GM23338 (cell line): ENCODE results near the gene KCNT1. TPM values are rescaled to one million over a fixed set of nuclear protein-coding genes. Genes with fewer than 3 reads are reported as not detected.

ENCODE experiments used
- ATAC-seq: fragments of 200-7000 bp; cut with Tn5 transposase; 3 replicates; pipeline ENCODE4 v1.9.1; 2020
- DNase-seq: peaks from one replicate; pipeline ENCODE4 v3.0.0-alpha.2; 2015; ENCODE audit warnings: low spot score
- H2AFZ ChIP-seq: fragments of 200-600 bp; sonication (generic); 2 replicates; pipeline ENCODE4 v1.8.0; 2016; ENCODE audit warnings: antibody characterized with exemption, mild to moderate bottlenecking, moderate library complexity
- H3F3A ChIP-seq: fragments of 200-600 bp; sonication (generic); replicated peaks from 2 replicates; pipeline ENCODE4 v1.8.0; 2017; ENCODE audit warnings: antibody characterized with exemption, mixed run types, low read depth
- H3K27ac ChIP-seq: fragments of 200-600 bp; sonication (generic); 2 replicates; pipeline ENCODE4 v1.6.1; 2016; ENCODE audit warnings: low read depth
- H3K27me3 ChIP-seq: fragments of 200-600 bp; sonication (generic); 2 replicates; pipeline ENCODE4 v1.8.0; 2016; ENCODE audit warnings: mild to moderate bottlenecking, mixed run types, moderate library complexity; ENCODE audit not compliant: insufficient read depth
- H3K36me3 ChIP-seq: fragments of 200-600 bp; sonication (generic); 2 replicates; pipeline ENCODE4 v1.8.0; 2016; ENCODE audit warnings: mild to moderate bottlenecking; ENCODE audit not compliant: insufficient read depth
- H3K4me1 ChIP-seq: fragments of 200-600 bp; sonication (generic); 2 replicates; pipeline ENCODE4 v1.8.0; 2016; ENCODE audit warnings: mild to moderate bottlenecking, moderate library complexity; ENCODE audit not compliant: insufficient read depth
- H3K4me2 ChIP-seq: fragments of 200-600 bp; sonication (generic); 2 replicates; pipeline ENCODE4 v1.7.1; 2017; ENCODE audit warnings: mixed run types
- H3K4me3 ChIP-seq: fragments of 200-600 bp; sonication (generic); 2 replicates; pipeline ENCODE4 v1.6.1; 2016; ENCODE audit warnings: mixed run types
- H3K79me2 ChIP-seq: fragments of 200-600 bp; sonication (generic); replicated peaks from 2 replicates; pipeline ENCODE4 v1.8.0; 2017; ENCODE audit warnings: mild to moderate bottlenecking; ENCODE audit not compliant: insufficient read depth
- H3K9me2 ChIP-seq: fragments of 200-600 bp; sonication (generic); 2 replicates; pipeline ENCODE4 v1.8.0; 2017; ENCODE audit not compliant: insufficient read depth
- H4K20me1 ChIP-seq: fragments of 200-600 bp; sonication (generic); replicated peaks from 2 replicates; pipeline ENCODE4 v1.8.0; 2017; ENCODE audit warnings: mild to moderate bottlenecking; ENCODE audit not compliant: insufficient read depth
- H3K27ac Mint-ChIP-seq: 2 replicates; pipeline ENCODE4 v1.8.0; 2020; ENCODE audit warnings: inconsistent platforms, mild to moderate bottlenecking, moderate library complexity, mixed read lengths
- H3K27me3 Mint-ChIP-seq: 3 replicates; pipeline ENCODE4 v1.8.0; 2022; ENCODE audit warnings: low read depth, mild to moderate bottlenecking, moderate library complexity, mixed read lengths, inconsistent platforms; ENCODE audit not compliant: insufficient read depth, poor library complexity
- H3K36me3 Mint-ChIP-seq: 3 replicates; pipeline ENCODE4 v1.8.0; 2021; ENCODE audit warnings: low read depth, mild to moderate bottlenecking, inconsistent platforms, moderate library complexity, mixed read lengths
- H3K4me1 Mint-ChIP-seq: 3 replicates; pipeline ENCODE4 v1.8.0; 2020; ENCODE audit warnings: mild to moderate bottlenecking, inconsistent platforms, mixed read lengths
- H3K4me3 Mint-ChIP-seq: 3 replicates; pipeline ENCODE4 v1.8.0; 2021; ENCODE audit warnings: moderate library complexity, mild to moderate bottlenecking, inconsistent platforms, mixed read lengths
- H3K9me3 Mint-ChIP-seq: 3 replicates; pipeline ENCODE4 v1.8.0; 2020; ENCODE audit warnings: moderate library complexity, mild to moderate bottlenecking, inconsistent platforms, mixed read lengths
- CREB1 ChIP-seq: fragments of 250-450 bp; sonication (Bioruptor Pico); IDR thresholded peaks from 2 replicates; pipeline ENCODE4 v1.5.0; 2020; ENCODE audit warnings: low read depth, mild to moderate bottlenecking, moderate library complexity
- EZH2phosphoT487 ChIP-seq: fragments of 200-600 bp; sonication (generic); IDR thresholded peaks from one replicate; pipeline ENCODE4 v1.8.1; 2018; ENCODE audit warnings: antibody characterized with exemption; ENCODE audit not compliant: unreplicated experiment
- JUNB ChIP-seq: IDR thresholded peaks from one replicate; pipeline ENCODE4 v1.6.1; 2016; ENCODE audit warnings: antibody characterized with exemption; ENCODE audit not compliant: unreplicated experiment
- NANOG ChIP-seq: IDR thresholded peaks from 2 replicates; pipeline ENCODE4 v1.6.1; 2016; ENCODE audit warnings: antibody characterized with exemption, borderline replicate concordance
- polyA plus RNA-seq: library from polyadenylated mRNA; unstranded; fragments of >200 nt; fragmentation: Nextera tagmentation; extraction: Ambion mirVana; gene quantifications from 2 replicates; pipeline ENCODE4 v1.2.1, GENCODE V29; 2016
- total RNA-seq: library from RNA; depleted of rRNA; stranded (reverse); fragments of >200 nt; shearing (Covaris generic); gene quantifications from 2 replicates; pipeline ENCODE4 v1.2.3, GENCODE V29; 2014
- TF ChIP-seq, protein P1 (sequence below): fragments of 250-450 bp; sonication (Bioruptor Pico); IDR thresholded peaks from 2 replicates; pipeline ENCODE4 v1.5.0; 2020; ENCODE audit warnings: mild to moderate bottlenecking, moderate library complexity
- TF ChIP-seq, protein P2 (sequence below), 2 experiments: fragments of 200-600 bp in 1 of 2; sonication (generic) in 1 of 2; conservative IDR thresholded peaks; 2 replicates each; pipeline versions ENCODE4 v1.5.1 to v1.6.1; 2016 to 2017; ENCODE audit warnings: antibody characterized with exemption in 2 of 2, low read depth in 2 of 2, mild to moderate bottlenecking in 2 of 2, moderate library complexity in 1 of 2
- TF ChIP-seq, protein P3 (sequence below): IDR thresholded peaks from 2 replicates; pipeline ENCODE4 v1.6.1; 2016; ENCODE audit warnings: antibody characterized with exemption

KCNT1 gene
- total and polyA plus RNA-seq, 2 experiments from 2014 or later = 0.05 to 0.28 TPM

DNA sequence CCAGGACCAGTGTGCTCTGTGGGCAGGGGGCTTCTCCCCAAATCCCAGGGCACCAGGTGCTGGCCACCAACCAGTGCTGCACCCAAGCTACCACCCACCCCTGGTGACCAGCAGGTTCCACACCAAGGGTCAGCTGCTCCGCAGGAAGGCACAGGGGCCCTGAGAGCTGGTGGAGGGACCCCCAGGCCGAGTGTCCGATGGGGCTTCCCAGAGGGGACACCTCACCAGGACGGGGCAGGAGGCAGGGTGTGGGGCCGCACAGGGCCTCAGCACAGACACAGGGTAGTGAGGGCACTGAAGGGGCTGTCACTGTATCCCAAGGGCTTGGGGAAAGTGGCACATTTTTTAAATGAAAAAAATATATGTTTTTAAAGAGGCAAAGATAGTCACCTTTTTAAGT, 20.8 kb upstream of the KCNT1 start:
- H3K27me3 ChIP-seq = no peaks in the 10 kb centered on the region

More for the DNA sequence above, 20.8 kb upstream of the KCNT1 start:
- H3K27ac ChIP-seq = no peak overlapping the region
- H3K4me2 ChIP-seq = no peak overlapping the region
- ATAC-seq (no peak), DNase-seq (no peak)
- H3K79me2 ChIP-seq = no peaks in the 10 kb centered on the region
- H3K4me3 Mint-ChIP-seq = no peak overlapping the region
- peaks cover 3% of the 10 kb centered on the region for H3K27me3 Mint-ChIP-seq
- H3K9me2 ChIP-seq = no peaks in the 10 kb centered on the region
- TF ChIP-seq NANOG (no peak), CREB1 (CRISPR knock-in tag) (no peak), EZH2phosphoT487 (no peak), JUNB (no peak)
- TF ChIP-seq, protein P1, sequence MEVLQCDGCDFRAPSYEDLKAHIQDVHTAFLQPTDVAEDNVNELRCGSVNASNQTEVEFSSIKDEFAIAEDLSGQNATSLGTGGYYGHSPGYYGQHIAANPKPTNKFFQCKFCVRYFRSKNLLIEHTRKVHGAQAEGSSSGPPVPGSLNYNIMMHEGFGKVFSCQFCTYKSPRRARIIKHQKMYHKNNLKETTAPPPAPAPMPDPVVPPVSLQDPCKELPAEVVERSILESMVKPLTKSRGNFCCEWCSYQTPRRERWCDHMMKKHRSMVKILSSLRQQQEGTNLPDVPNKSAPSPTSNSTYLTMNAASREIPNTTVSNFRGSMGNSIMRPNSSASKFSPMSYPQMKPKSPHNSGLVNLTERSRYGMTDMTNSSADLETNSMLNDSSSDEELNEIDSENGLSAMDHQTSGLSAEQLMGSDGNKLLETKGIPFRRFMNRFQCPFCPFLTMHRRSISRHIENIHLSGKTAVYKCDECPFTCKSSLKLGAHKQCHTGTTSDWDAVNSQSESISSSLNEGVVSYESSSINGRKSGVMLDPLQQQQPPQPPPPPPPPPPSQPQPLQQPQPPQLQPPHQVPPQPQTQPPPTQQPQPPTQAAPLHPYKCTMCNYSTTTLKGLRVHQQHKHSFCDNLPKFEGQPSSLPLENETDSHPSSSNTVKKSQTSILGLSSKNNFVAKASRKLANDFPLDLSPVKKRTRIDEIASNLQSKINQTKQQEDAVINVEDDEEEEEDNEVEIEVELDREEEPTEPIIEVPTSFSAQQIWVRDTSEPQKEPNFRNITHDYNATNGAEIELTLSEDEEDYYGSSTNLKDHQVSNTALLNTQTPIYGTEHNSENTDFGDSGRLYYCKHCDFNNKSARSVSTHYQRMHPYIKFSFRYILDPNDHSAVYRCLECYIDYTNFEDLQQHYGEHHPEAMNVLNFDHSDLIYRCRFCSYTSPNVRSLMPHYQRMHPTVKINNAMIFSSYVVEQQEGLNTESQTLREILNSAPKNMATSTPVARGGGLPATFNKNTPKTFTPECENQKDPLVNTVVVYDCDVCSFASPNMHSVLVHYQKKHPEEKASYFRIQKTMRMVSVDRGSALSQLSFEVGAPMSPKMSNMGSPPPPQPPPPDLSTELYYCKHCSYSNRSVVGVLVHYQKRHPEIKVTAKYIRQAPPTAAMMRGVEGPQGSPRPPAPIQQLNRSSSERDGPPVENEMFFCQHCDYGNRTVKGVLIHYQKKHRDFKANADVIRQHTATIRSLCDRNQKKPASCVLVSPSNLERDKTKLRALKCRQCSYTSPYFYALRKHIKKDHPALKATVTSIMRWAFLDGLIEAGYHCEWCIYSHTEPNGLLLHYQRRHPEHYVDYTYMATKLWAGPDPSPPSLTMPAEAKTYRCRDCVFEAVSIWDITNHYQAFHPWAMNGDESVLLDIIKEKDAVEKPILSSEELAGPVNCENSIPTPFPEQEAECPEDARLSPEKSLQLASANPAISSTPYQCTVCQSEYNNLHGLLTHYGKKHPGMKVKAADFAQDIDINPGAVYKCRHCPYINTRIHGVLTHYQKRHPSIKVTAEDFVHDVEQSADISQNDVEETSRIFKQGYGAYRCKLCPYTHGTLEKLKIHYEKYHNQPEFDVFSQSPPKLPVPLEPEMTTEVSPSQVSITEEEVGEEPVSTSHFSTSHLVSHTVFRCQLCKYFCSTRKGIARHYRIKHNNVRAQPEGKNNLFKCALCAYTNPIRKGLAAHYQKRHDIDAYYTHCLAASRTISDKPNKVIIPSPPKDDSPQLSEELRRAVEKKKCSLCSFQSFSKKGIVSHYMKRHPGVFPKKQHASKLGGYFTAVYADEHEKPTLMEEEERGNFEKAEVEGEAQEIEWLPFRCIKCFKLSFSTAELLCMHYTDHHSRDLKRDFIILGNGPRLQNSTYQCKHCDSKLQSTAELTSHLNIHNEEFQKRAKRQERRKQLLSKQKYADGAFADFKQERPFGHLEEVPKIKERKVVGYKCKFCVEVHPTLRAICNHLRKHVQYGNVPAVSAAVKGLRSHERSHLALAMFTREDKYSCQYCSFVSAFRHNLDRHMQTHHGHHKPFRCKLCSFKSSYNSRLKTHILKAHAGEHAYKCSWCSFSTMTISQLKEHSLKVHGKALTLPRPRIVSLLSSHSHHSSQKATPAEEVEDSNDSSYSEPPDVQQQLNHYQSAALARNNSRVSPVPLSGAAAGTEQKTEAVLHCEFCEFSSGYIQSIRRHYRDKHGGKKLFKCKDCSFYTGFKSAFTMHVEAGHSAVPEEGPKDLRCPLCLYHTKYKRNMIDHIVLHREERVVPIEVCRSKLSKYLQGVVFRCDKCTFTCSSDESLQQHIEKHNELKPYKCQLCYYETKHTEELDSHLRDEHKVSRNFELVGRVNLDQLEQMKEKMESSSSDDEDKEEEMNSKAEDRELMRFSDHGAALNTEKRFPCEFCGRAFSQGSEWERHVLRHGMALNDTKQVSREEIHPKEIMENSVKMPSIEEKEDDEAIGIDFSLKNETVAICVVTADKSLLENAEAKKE (CRISPR knock-in tag) = no peak
- TF ChIP-seq, protein P2, sequence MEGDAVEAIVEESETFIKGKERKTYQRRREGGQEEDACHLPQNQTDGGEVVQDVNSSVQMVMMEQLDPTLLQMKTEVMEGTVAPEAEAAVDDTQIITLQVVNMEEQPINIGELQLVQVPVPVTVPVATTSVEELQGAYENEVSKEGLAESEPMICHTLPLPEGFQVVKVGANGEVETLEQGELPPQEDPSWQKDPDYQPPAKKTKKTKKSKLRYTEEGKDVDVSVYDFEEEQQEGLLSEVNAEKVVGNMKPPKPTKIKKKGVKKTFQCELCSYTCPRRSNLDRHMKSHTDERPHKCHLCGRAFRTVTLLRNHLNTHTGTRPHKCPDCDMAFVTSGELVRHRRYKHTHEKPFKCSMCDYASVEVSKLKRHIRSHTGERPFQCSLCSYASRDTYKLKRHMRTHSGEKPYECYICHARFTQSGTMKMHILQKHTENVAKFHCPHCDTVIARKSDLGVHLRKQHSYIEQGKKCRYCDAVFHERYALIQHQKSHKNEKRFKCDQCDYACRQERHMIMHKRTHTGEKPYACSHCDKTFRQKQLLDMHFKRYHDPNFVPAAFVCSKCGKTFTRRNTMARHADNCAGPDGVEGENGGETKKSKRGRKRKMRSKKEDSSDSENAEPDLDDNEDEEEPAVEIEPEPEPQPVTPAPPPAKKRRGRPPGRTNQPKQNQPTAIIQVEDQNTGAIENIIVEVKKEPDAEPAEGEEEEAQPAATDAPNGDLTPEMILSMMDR (conservative IDR thresholded peaks at IDR 0.05; ENCODE audit: low read depth in 2 of 2) = no peak
- TF ChIP-seq, protein P3, sequence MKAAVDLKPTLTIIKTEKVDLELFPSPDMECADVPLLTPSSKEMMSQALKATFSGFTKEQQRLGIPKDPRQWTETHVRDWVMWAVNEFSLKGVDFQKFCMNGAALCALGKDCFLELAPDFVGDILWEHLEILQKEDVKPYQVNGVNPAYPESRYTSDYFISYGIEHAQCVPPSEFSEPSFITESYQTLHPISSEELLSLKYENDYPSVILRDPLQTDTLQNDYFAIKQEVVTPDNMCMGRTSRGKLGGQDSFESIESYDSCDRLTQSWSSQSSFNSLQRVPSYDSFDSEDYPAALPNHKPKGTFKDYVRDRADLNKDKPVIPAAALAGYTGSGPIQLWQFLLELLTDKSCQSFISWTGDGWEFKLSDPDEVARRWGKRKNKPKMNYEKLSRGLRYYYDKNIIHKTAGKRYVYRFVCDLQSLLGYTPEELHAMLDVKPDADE = no peak
- no peak overlapping the region for H2AFZ ChIP-seq
- no peaks in the 10 kb centered on the region for H3F3A ChIP-seq
- H3K36me3 Mint-ChIP-seq = no peaks in the 10 kb centered on the region
- H4K20me1 ChIP-seq = no peaks in the 10 kb centered on the region
- H3K9me3 Mint-ChIP-seq = peaks cover 4% of the 10 kb centered on the region; the same call in 1 of the 3 replicates
- H3K4me1 ChIP-seq = no peaks in the 10 kb centered on the region; the same call in 1 of the 2 replicates
- peaks cover 8% of the 10 kb centered on the region for H3K4me1 Mint-ChIP-seq
- H3K36me3 ChIP-seq = no peaks in the 10 kb centered on the region
- H3K27ac Mint-ChIP-seq = no peak overlapping the region
- no peak overlapping the region for H3K4me3 ChIP-seq
